Heart right ventricle (tissue), 16 donors: ENCODE results near the gene IDH2. TPM values are rescaled to one million over a fixed set of nuclear protein-coding genes. Genes with fewer than 3 reads are reported as not detected.
"Not testable (repeated sequence)": the region's sequence is repeated elsewhere in the genome, so short reads cannot be mapped to it uniquely, and the experiment has no call there.

ENCODE experiments used
- ATAC-seq, 8 donors: fragments of 200-7000 bp; cut with Tn5 transposase; one replicate each; pipeline ENCODE4 v1.9.1; 2020; ENCODE audit warnings: mild to moderate bottlenecking in 8 of 8, moderate library complexity in 8 of 8, moderate number of reproducible peaks in 1 of 8
- DNase-seq, 2 donors: peaks; one replicate each; pipeline ENCODE4 v3.0.0-alpha.2; 2020
- H3K27ac ChIP-seq, 10 donors: fragments of 200-600 bp; sonication (generic) in 2 of 10; one replicate each; pipeline versions ENCODE4 v1.5.0 to v1.8.0; 2020 to 2022; ENCODE audit warnings: mild to moderate bottlenecking in 3 of 10
- H3K27me3 ChIP-seq, 7 donors: fragments of 200-600 bp; one replicate each; pipeline ENCODE4 v1.8.0; 2021 to 2022; ENCODE audit warnings: mild to moderate bottlenecking in 2 of 7
- H3K36me3 ChIP-seq, 9 donors: fragments of 200-600 bp; sonication (generic) in 1 of 9; one replicate each; pipeline versions ENCODE4 v1.5.0 to v1.8.0; 2020 to 2022; ENCODE audit warnings: mild to moderate bottlenecking in 2 of 9
- H3K4me1 ChIP-seq, 9 donors: fragments of 200-600 bp; sonication (generic) in 1 of 9; one replicate each; pipeline versions ENCODE4 v1.5.0 to v1.8.0; 2020 to 2022; ENCODE audit warnings: mild to moderate bottlenecking in 4 of 9
- H3K4me3 ChIP-seq, 10 donors: fragments of 200-600 bp; sonication (generic) in 2 of 10; one replicate each; pipeline versions ENCODE4 v1.5.0 to v1.8.0; 2020 to 2022; ENCODE audit warnings: mild to moderate bottlenecking in 7 of 10, moderate library complexity in 2 of 10
- H3K9me3 ChIP-seq, 11 donors: fragments of 200-600 bp in 10 of 11; sonication (generic) in 2 of 11; one replicate each; pipeline versions ENCODE4 v1.5.0 to v1.8.0; 2013 to 2022; ENCODE audit warnings: mild to moderate bottlenecking in 2 of 11, control low read depth in 1 of 11, moderate library complexity in 1 of 11
- CTCF ChIP-seq, 9 donors: fragments of 200-600 bp; sonication (generic) in 2 of 9; IDR thresholded peaks; one replicate each; pipeline versions ENCODE4 v1.5.0 to v1.8.0; 2021 to 2022; ENCODE audit warnings: antibody characterized with exemption in 9 of 9, mild to moderate bottlenecking in 5 of 9, moderate library complexity in 1 of 9
- WGBS, 2 donors: extraction: QIAGEN DNeasy Blood & Tissue Kit; methylation state at CpG; one replicate each; pipeline ENCODE4 v1.1.7; 2013; ENCODE audit warnings: inconsistent platforms in 1 of 2; 5-methylcytosine and 5-hydroxymethylcytosine counted together
- intact Hi-C, 10 donors: fragments of 100-400 bp; cut with DNase I; formaldehyde crosslinking; loops; one replicate each; pipeline versions ENCODE4 v1.11.1 to v1.14.2; 2022
- polyA plus RNA-seq, 2 donors: library from polyadenylated mRNA; stranded (reverse); fragments of 200-250 nt; gene quantifications; one replicate each; pipeline ENCODE4 v1.2.3, GENCODE V29; 2013
- total RNA-seq, 10 donors: library from RNA; stranded (reverse); fragmentation: NEBNext Ultra II Directional in 3 of 10; extraction: Animal tissue kit (Norgen Biotek cat#: 25700) in 3 of 10; gene quantifications; one replicate each; pipeline versions ENCODE4 v1.2.1 to v1.2.4, GENCODE V29; 2021 to 2023
- donor health status: Arrhythmogenic right ventricular cardiomyopathy.
- donor health status: ischemic (EF 13 %, LVEDD 7.1; RV severe dilation, severe dysfunction).
- donor health status: healthy with polysubstance abuse.
- donor health status: DM: no; HTN: yes; CAD: no.
- donor health status: DM: no; HTN: no; CAD: no.
- donor health status: ischemic (EF 25% LVEDD 6.9; RV normal size, moderate dysfunction).
- donor health status: ischemic (EF 25% LVEDD 5.7; RV mildly dilated, moderate dysfunction).
- donor health status: healthy.
- donor health status: DM: yes; HTN: yes; CAD: no.
- donor health status: Ischemic cardiomyopathy.
- donor health status: ischemic (EF 35%, LVEDD 5.7; RV mildly dilated, moderate dysfunction).
- donor health status: nonischemic (EF 11% LVEDD 7.7; RV severe dilation, severe dysfunction).
- donor health status: DM: yes; HTN: yes; CAD: no.
- donor health status: PGD.
- donor health status: ischemic (EF 29% LVEDD 5.4; RV normal size, mild dysfunction).
- donor health status: nonischemic (EF 23%, LVEDD 6.1; RV moderate dilation, normal function).

Gene IDH2
- total and polyA plus RNA-seq, 12 donors = 279 to 1,135 (median 923) TPM

DNA sequence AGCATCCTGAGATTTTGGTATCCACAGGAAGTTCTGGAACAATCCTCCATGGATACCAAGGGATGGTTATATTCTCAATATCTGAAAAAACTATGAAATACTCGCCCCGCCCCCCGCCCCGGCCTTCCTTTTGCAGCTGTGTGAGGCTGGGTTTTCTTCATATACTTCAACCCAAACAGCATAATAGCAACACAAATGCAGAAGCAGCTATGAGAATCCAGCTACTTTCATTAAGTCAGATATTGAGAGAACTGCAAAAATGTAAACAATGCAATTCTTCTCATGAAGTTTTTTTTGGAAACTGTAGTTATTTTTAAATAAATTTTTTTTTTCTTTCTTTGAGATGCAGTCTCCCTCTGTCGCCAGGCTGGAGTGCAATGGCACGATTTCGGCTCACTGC lies 10.9 kb upstream of the IDH2 start:
- no peak for DNase-seq
- Histone ChIP-seq H3K4me1 (no peaks in the 10 kb centered on the region), H3K4me3 (no peak overlapping the region), H3K27ac (no peak overlapping the region), H3K36me3 (no peaks in the 10 kb centered on the region), H3K9me3 (peaks cover 0 to 24% (median 7%) of the 10 kb centered on the region in 11 donors), H3K27me3 (no peaks in the 10 kb centered on the region)
- intact Hi-C loops = no loop called here
- WGBS, 2 donors = 60 to 80% methylated on average over 7 of the region's 7 CpGs
- no peak for TF ChIP-seq CTCF (IDR thresholded peaks at IDR 0.05)
- ATAC-seq = no peak

DNA sequence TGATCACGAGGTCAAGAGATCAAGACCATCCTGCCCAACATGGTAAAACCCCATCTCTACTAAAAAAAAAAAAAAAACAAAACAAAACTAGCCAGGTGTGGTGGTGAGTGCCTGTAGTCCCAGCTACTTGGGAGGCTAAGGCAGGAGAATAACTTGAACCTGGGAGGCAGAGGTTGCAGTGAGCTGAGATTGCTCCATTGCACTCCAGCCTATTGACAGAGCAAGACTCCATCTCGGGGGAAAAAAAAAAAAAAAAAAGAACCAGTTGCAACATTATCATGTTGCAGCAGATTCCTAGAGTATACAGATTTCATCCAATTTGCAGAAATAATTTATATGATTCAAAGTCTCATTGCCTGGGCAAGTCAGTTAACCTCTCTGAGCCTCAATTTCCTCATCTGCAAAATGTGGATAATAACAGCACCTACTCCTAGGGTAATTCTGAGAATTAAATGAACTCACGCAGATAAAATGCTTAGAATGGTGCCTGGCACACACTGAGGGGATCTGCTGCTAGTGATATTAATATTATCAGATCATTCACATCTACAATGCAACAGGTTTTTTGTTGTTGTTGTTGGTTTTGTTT lies 7.0 kb upstream of the IDH2 start:
- ATAC-seq, H3K27me3 ChIP-seq, H3K9me3 ChIP-seq, DNase-seq, intact Hi-C loops, H3K4me3 ChIP-seq, H3K36me3 ChIP-seq, H3K27ac ChIP-seq: not testable (repeated sequence)
- H3K4me1 ChIP-seq = peaks cover 0 to 25% (median 4%) of the 10 kb centered on the region in 9 donors
- WGBS, 2 donors = 65 to 78% methylated on average over 3 of the region's 3 CpGs

GRCh38 chr15:90108038-90108437 lies 5.8 kb upstream of the IDH2 start:
- not testable (repeated sequence) for DNase-seq, ATAC-seq
- WGBS, 2 donors = 84 to 98% methylated on average over 5 of the region's 5 CpGs

GRCh38 chr15:90106522-90107117 lies 4.4 kb upstream of the IDH2 start:
- H3K36me3 ChIP-seq = no peaks in the 10 kb centered on the region
- intact Hi-C loops = loop anchor here in 2 of 10 donors (2.0 kb wide), 1 partner anchor 20 kb away; no protein-coding TSS in a partner anchor
- peak; percentile 31 to 86 (median 74) for ATAC-seq
- H3K27me3 ChIP-seq = no peaks in the 10 kb centered on the region
- peaks cover 0 to 37% (median 13%) of the 10 kb centered on the region in 9 donors for H3K4me1 ChIP-seq
- TF ChIP-seq CTCF (IDR thresholded peaks at IDR 0.05) = no peak
- no peak overlapping the region for H3K4me3 ChIP-seq
- no peaks in the 10 kb centered on the region for H3K9me3 ChIP-seq
- 35 to 48% methylated on average over 7 of the region's 7 CpGs for WGBS, 2 donors
- peak; percentile 58 to 80 for DNase-seq
- H3K27ac ChIP-seq = peak overlapping the region; percentile 87 to 100 (median 99)

More at GRCh38 chr15:90108038-90108437, 5.8 kb upstream of the IDH2 start:
- H3K36me3 ChIP-seq, H3K27me3 ChIP-seq, H3K9me3 ChIP-seq, intact Hi-C loops, H3K4me3 ChIP-seq: not testable (repeated sequence)
- Histone ChIP-seq H3K27ac (peak overlapping the region in 1 of 10 donors; percentile 97), H3K4me1 (peaks cover 0 to 31% (median 13%) of the 10 kb centered on the region in 9 donors)

- DNase-seq = no peak
Observed at GRCh38 chr15:90105521-90105920, 3.3 kb upstream of the IDH2 start.

More at GRCh38 chr15:90105521-90105920, 3.3 kb upstream of the IDH2 start:
- no peaks in the 10 kb centered on the region for H3K9me3 ChIP-seq
- peaks cover 0 to 48% (median 19%) of the 10 kb centered on the region in 9 donors for H3K4me1 ChIP-seq
- no peaks in the 10 kb centered on the region for H3K36me3 ChIP-seq
- H3K27ac ChIP-seq = peak overlapping the region in 9 of 10 donors; percentile 97 to 100 (median 99)
- no peak for ATAC-seq
- H3K4me3 ChIP-seq = no peak overlapping the region
- WGBS, 2 donors = 76 to 90% methylated on average over 7 of the region's 7 CpGs
- no peaks in the 10 kb centered on the region for H3K27me3 ChIP-seq
- no peak for TF ChIP-seq CTCF (IDR thresholded peaks at IDR 0.05)
- intact Hi-C loops = no loop called here
